WERI-Rb-1 (cell line): ENCODE results near the gene CARNS1.

ENCODE experiments used
- DNase-seq: peaks from one replicate; pipeline ENCODE4 v3.0.0-alpha.2; 2020
- H3K27ac ChIP-seq: fragments of 250-450 bp; sonication (Bioruptor Pico); 2 replicates; pipeline ENCODE4 v1.5.1; 2020; ENCODE audit warnings: mild to moderate bottlenecking, moderate library complexity
- H3K27me3 ChIP-seq: fragments of 250-450 bp; sonication (Bioruptor Pico); 2 replicates; pipeline ENCODE4 v1.5.1; 2021; ENCODE audit warnings: mild to moderate bottlenecking, low read depth, moderate library complexity; ENCODE audit not compliant: insufficient read depth, severe bottlenecking
- H3K36me3 ChIP-seq: fragments of 250-450 bp; sonication (Bioruptor Pico); 2 replicates; pipeline ENCODE4 v1.5.1; 2020; ENCODE audit warnings: mild to moderate bottlenecking, moderate library complexity
- H3K4me3 ChIP-seq: 2 replicates; pipeline ENCODE4 v1.5.1; 2011; ENCODE audit warnings: low read depth, mild to moderate bottlenecking, control low read depth, low read length
- H3K9me3 ChIP-seq: fragments of 250-450 bp; sonication (Bioruptor Pico); 2 replicates; pipeline ENCODE4 v1.5.1; 2021; ENCODE audit warnings: mild to moderate bottlenecking, moderate library complexity; ENCODE audit not compliant: severe bottlenecking
- CTCF ChIP-seq: IDR thresholded peaks from 2 replicates; pipeline ENCODE4 v1.5.1; 2011; ENCODE audit warnings: low read depth, mild to moderate bottlenecking, control low read depth, inconsistent platforms, low read length

The CARNS1 gene

GRCh38 chr11:67395555-67396258 is 19.8 kb upstream of the CARNS1 start:
- peaks cover 80% of the 10 kb centered on the region for H3K36me3 ChIP-seq
- no peak for TF ChIP-seq CTCF
- no peak overlapping the region for H3K27ac ChIP-seq
- DNase-seq, result no peak
- H3K27me3 ChIP-seq, result no peaks in the 10 kb centered on the region
- no peak overlapping the region for H3K4me3 ChIP-seq
- H3K9me3 ChIP-seq, result no peaks in the 10 kb centered on the region

GRCh38 chr11:67396259-67396581 is 19.3 kb upstream of the CARNS1 start:
- Histone ChIP-seq H3K4me3 (no peak overlapping the region), H3K27ac (no peak overlapping the region), H3K9me3 (no peaks in the 10 kb centered on the region), H3K36me3 (peaks cover 85% of the 10 kb centered on the region), H3K27me3 (no peaks in the 10 kb centered on the region)
- no peak for TF ChIP-seq CTCF
- DNase-seq, result no peak

GRCh38 chr11:67396587-67397389 is 18.7 kb upstream of the CARNS1 start:
- no peak for DNase-seq
- no peak overlapping the region for H3K27ac ChIP-seq
- peaks cover 85% of the 10 kb centered on the region for H3K36me3 ChIP-seq
- no peak for TF ChIP-seq CTCF
- no peaks in the 10 kb centered on the region for H3K27me3 ChIP-seq
- H3K4me3 ChIP-seq, result no peak overlapping the region
- no peaks in the 10 kb centered on the region for H3K9me3 ChIP-seq

- Histone ChIP-seq H3K27me3 (no peaks in the 10 kb centered on the region), H3K9me3 (no peaks in the 10 kb centered on the region), H3K4me3 (no peak overlapping the region), H3K27ac (peak overlapping the region; percentile 8; the same call in 1 of the 2 replicates), H3K36me3 (peaks cover 85% of the 10 kb centered on the region)
- DNase-seq, result no peak
- TF ChIP-seq CTCF, result no peak
Observed at GRCh38 chr11:67397536-67397935, 17.9 kb upstream of the CARNS1 start.

- Histone ChIP-seq H3K9me3 (no peaks in the 10 kb centered on the region), H3K27me3 (no peaks in the 10 kb centered on the region), H3K4me3 (no peak overlapping the region), H3K27ac (no peak overlapping the region), H3K36me3 (peaks cover 80% of the 10 kb centered on the region)
- TF ChIP-seq CTCF, result no peak
- no peak for DNase-seq
Observed at GRCh38 chr11:67397986-67398660, 17.4 kb upstream of the CARNS1 start.
